Activated naive CD4-positive, alpha-beta T cell treated with anti-CD3 and anti-CD28 coated beads, Interleukin-2, amount 10 ng/mL, durations not matched to agents 7 days and 5 days (primary cell): ENCODE measurements around the gene GDPD1.
"Not testable (repeated sequence)": the region's sequence is repeated elsewhere in the genome, so short reads cannot be mapped to it uniquely, and the experiment has no call there.

Source experiments
- CTCF ChIA-PET: fragments of 350-600 bp; sonication (Branson Sonifier 250); formaldehyde crosslinking; loops from one replicate; lab custom pipeline; 2021; ENCODE audit warnings: antibody characterized with exemption; lab: Charles Lee
- DNase-seq: peaks from one replicate; pipeline ENCODE4 v3.0.0-alpha.2; 2020
- H3K27ac Mint-ChIP-seq: one replicate; pipeline ENCODE4 v1.8.0; 2021; ENCODE audit warnings: mild to moderate bottlenecking, moderate library complexity, mixed read lengths
- H3K27me3 Mint-ChIP-seq: one replicate; pipeline ENCODE4 v1.8.0; 2021; ENCODE audit warnings: mild to moderate bottlenecking, mixed read lengths
- H3K36me3 Mint-ChIP-seq: one replicate; pipeline ENCODE4 v1.8.0; 2021; ENCODE audit warnings: mixed read lengths
- H3K4me1 Mint-ChIP-seq: one replicate; pipeline ENCODE4 v1.8.0; 2021; ENCODE audit warnings: mixed read lengths
- H3K4me3 Mint-ChIP-seq: one replicate; pipeline ENCODE4 v1.8.0; 2021; ENCODE audit warnings: mild to moderate bottlenecking, moderate library complexity, mixed read lengths
- H3K9me3 Mint-ChIP-seq: one replicate; pipeline ENCODE4 v1.8.0; 2021; ENCODE audit warnings: mixed read lengths

GDPD1 gene

GRCh38 chr17:59311051-59311468 lies 90.7 kb downstream of the GDPD1 start:
- no peaks in the 10 kb centered on the region for H3K36me3 Mint-ChIP-seq
- H3K9me3 Mint-ChIP-seq, result no peaks in the 10 kb centered on the region
- DNase-seq, result peak; percentile 54
- H3K4me3 Mint-ChIP-seq, result no peak overlapping the region
- H3K4me1 Mint-ChIP-seq, result peaks cover 7% of the 10 kb centered on the region
- CTCF ChIA-PET, result interaction anchor here (0.5 to 3.9 kb wide), 30 partner anchors 10 to 769 kb away, joined by 3 to 89 read pairs (median 3); partner anchors contain the start of gene GDPD1
- H3K27ac Mint-ChIP-seq, result no peak overlapping the region
- peaks cover 8% of the 10 kb centered on the region for H3K27me3 Mint-ChIP-seq

GRCh38 chr17:59311521-59311920 lies 91.2 kb downstream of the GDPD1 start:
- H3K4me3 Mint-ChIP-seq, H3K27me3 Mint-ChIP-seq, DNase-seq, H3K27ac Mint-ChIP-seq, H3K9me3 Mint-ChIP-seq, H3K36me3 Mint-ChIP-seq, H3K4me1 Mint-ChIP-seq: not testable (repeated sequence)
- CTCF ChIA-PET, result interaction anchor here (0.5 to 3.9 kb wide), 19 partner anchors 9 to 769 kb away, joined by 3 to 89 read pairs (median 3); partner anchors contain the start of gene GDPD1

- no peaks in the 10 kb centered on the region for H3K9me3 Mint-ChIP-seq
- no peak for DNase-seq
- H3K4me3 Mint-ChIP-seq, result no peak overlapping the region
- no peak overlapping the region for H3K27ac Mint-ChIP-seq
- peaks cover 6% of the 10 kb centered on the region for H3K4me1 Mint-ChIP-seq
- no peaks in the 10 kb centered on the region for H3K27me3 Mint-ChIP-seq
- CTCF ChIA-PET, result interaction anchor here (1.0 to 7.4 kb wide), 7 partner anchors 10 to 437 kb away, joined by 3 to 90 read pairs (median 5); no protein-coding TSS in a partner anchor
- H3K36me3 Mint-ChIP-seq, result no peaks in the 10 kb centered on the region
These were observed 95.6 kb downstream of the GDPD1 start for GRCh38 chr17:59315866-59316265.
